HepG2 (cell line): ENCODE results near the gene PPP1R18. TPM values are rescaled to one million over a fixed set of nuclear protein-coding genes. Genes with fewer than 3 reads are reported as not detected.

Experiments used
- FOSL1 ChIP-seq: sonication (generic); formaldehyde crosslinking; IDR thresholded peaks from 2 replicates; pipeline ENCODE4 v1.9.0; 2021; ENCODE audit warnings: missing genetic modification reagents, borderline replicate concordance
- JUNB ChIP-seq: sonication (generic); formaldehyde crosslinking; IDR thresholded peaks from 2 replicates; pipeline ENCODE4 v1.8.0; 2022; ENCODE audit warnings: missing genetic modification reagents, mild to moderate bottlenecking, borderline replicate concordance
- KAT7 ChIP-seq: IDR thresholded peaks from 2 replicates; pipeline ENCODE4 v1.6.1; 2018; ENCODE audit warnings: borderline replicate concordance, missing compliant biosample characterization
- KLF11 ChIP-seq: IDR thresholded peaks from 2 replicates; pipeline ENCODE4 v1.6.1; 2016; ENCODE audit warnings: missing compliant biosample characterization
- NFE2 ChIP-seq: sonication (generic); formaldehyde crosslinking; IDR thresholded peaks from 2 replicates; pipeline ENCODE4 v1.4.0; 2020; ENCODE audit warnings: missing genetic modification reagents
- RAD51 ChIP-seq: fragments of 450-650 bp; IDR thresholded peaks from 2 replicates; pipeline ENCODE4 v1.6.1; 2016; ENCODE audit warnings: borderline replicate concordance
- STAG1 ChIP-seq: sonication (generic); formaldehyde crosslinking; IDR thresholded peaks from 2 replicates; pipeline ENCODE4 v1.4.0; 2020; ENCODE audit warnings: missing genetic modification reagents
- ZFP37 ChIP-seq: sonication (generic); formaldehyde crosslinking; IDR thresholded peaks from 2 replicates; pipeline ENCODE4 v1.4.0; 2020; ENCODE audit warnings: missing genetic modification reagents, borderline replicate concordance
- ZNF879 ChIP-seq: sonication (generic); formaldehyde crosslinking; IDR thresholded peaks from 2 replicates; pipeline ENCODE4 v1.8.1; 2023; ENCODE audit warnings: missing genetic modification reagents
- polyA plus RNA-seq, 8 experiments: library from polyadenylated mRNA; depleted of rRNA in 3 of 8; stranded (reverse) in 7 of 8; unstranded in 1 of 8; fragments of >200 nt; fragmentation: Illumina TruSeq in 4 of 8; extraction: Trizol in 4 of 8; gene quantifications; 2 replicates each; pipeline versions ENCODE4 v1.2.1 to v1.2.3, GENCODE V29; 2011 to 2016; ENCODE audit warnings: low read depth in 4 of 8, missing spikeins in 1 of 8, mixed read lengths in 1 of 8; ENCODE audit not compliant: insufficient read depth in 1 of 8
- total RNA-seq, 5 experiments: library from RNA; depleted of rRNA; stranded (reverse); fragments of >200 nt; fragmentation: Illumina TruSeq; extraction: Trizol; gene quantifications; 2 replicates each; pipeline ENCODE4 v1.2.3, GENCODE V29; 2016; ENCODE audit warnings: low read depth in 1 of 5
- TF ChIP-seq, protein P1 (sequence below): sonication (generic); formaldehyde crosslinking; IDR thresholded peaks from 2 replicates; pipeline ENCODE4 v1.4.0; 2020; ENCODE audit warnings: missing genetic modification reagents
- TF ChIP-seq, protein P2 (sequence below): sonication (generic); formaldehyde crosslinking; IDR thresholded peaks from 2 replicates; pipeline ENCODE4 v1.5.0; 2020; ENCODE audit warnings: mild to moderate bottlenecking, missing genetic modification reagents, borderline replicate concordance
- TF ChIP-seq, protein P3 (sequence below): sonication (generic); formaldehyde crosslinking; IDR thresholded peaks from 2 replicates; pipeline ENCODE4 v1.4.0; 2020; ENCODE audit warnings: low read depth, missing genetic modification reagents
- TF ChIP-seq, protein P4 (sequence below): sonication (generic); formaldehyde crosslinking; IDR thresholded peaks from 2 replicates; pipeline ENCODE4 v1.5.0; 2020; ENCODE audit warnings: missing genetic modification reagents

The PPP1R18 gene
- total and polyA plus RNA-seq, 2 of the 13 experiments (the other 11 are each of a cell fraction or from before 2014, with no cell fraction given): 4.9 to 9.2 TPM

DNA sequence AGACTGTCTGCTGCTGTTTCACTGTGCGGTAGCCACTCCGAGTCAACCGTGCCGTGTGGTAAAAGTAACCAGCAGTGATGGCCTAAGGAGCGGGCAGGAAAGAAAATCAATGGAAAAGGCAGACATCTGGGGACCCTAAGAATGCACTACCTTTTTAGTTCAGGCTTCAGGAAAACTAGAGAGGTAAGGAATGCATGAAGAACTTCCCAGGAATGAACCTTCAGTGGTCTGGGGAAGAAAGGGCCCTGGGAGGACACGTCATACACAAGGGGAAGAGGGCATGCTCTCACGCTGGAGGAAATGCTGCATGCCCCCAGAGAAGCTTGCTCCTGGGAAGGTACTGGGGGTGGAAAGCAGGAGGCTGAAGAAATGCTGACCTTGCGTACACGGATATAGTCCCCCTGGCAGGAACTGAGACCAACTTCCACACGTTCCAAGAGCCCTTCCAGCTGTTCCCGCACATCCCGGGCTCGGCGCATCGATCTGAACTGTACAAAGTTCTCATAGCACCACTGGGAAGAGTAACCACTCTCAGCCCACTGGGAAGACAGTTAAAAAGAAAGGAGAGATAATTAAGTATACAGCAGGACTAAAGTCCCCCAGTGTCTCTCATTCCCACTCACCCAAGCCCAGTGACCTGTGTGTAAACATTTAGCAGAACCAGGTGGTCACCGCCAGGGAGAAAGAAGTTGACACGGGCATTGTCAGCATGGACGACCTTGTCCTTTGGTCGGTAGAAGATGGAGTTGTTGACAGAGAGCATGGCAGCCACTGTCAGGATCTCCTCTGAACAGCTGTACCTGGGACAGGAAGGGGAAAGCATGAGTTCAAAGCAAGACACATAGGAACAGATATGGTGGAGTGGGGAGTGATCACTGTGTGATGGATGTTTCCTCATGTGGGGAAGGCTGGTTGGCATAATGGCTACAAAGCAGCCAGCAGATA lies 31.4 kb downstream of the PPP1R18 start (continued):
- TF ChIP-seq, protein P1, sequence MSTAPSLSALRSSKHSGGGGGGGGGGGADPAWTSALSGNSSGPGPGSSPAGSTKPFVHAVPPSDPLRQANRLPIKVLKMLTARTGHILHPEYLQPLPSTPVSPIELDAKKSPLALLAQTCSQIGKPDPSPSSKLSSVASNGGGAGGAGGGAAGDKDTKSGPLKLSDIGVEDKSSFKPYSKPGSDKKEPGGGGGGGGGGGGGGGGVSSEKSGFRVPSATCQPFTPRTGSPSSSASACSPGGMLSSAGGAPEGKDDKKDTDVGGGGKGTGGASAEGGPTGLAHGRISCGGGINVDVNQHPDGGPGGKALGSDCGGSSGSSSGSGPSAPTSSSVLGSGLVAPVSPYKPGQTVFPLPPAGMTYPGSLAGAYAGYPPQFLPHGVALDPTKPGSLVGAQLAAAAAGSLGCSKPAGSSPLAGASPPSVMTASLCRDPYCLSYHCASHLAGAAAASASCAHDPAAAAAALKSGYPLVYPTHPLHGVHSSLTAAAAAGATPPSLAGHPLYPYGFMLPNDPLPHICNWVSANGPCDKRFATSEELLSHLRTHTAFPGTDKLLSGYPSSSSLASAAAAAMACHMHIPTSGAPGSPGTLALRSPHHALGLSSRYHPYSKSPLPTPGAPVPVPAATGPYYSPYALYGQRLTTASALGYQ (CRISPR knock-in tag): peak; percentile 57; the same call in 1 of the 2 replicates
- TF ChIP-seq ZFP37 (CRISPR knock-in tag) (no peak), RAD51 (no peak), JUNB (0 out of 2 replicates have a peak, but pooled peaks have one; percentile 50), KAT7 (0 out of 2 replicates have a peak, but pooled peaks have one; percentile 33), FOSL1 (CRISPR knock-in tag) (no peak), KLF11 (no peak), NFE2 (CRISPR knock-in tag) (no peak), STAG1 (CRISPR knock-in tag) (no peak; the same call in 1 of the 2 replicates), ZNF879 (CRISPR knock-in tag) (no peak)
- TF ChIP-seq, protein P2, sequence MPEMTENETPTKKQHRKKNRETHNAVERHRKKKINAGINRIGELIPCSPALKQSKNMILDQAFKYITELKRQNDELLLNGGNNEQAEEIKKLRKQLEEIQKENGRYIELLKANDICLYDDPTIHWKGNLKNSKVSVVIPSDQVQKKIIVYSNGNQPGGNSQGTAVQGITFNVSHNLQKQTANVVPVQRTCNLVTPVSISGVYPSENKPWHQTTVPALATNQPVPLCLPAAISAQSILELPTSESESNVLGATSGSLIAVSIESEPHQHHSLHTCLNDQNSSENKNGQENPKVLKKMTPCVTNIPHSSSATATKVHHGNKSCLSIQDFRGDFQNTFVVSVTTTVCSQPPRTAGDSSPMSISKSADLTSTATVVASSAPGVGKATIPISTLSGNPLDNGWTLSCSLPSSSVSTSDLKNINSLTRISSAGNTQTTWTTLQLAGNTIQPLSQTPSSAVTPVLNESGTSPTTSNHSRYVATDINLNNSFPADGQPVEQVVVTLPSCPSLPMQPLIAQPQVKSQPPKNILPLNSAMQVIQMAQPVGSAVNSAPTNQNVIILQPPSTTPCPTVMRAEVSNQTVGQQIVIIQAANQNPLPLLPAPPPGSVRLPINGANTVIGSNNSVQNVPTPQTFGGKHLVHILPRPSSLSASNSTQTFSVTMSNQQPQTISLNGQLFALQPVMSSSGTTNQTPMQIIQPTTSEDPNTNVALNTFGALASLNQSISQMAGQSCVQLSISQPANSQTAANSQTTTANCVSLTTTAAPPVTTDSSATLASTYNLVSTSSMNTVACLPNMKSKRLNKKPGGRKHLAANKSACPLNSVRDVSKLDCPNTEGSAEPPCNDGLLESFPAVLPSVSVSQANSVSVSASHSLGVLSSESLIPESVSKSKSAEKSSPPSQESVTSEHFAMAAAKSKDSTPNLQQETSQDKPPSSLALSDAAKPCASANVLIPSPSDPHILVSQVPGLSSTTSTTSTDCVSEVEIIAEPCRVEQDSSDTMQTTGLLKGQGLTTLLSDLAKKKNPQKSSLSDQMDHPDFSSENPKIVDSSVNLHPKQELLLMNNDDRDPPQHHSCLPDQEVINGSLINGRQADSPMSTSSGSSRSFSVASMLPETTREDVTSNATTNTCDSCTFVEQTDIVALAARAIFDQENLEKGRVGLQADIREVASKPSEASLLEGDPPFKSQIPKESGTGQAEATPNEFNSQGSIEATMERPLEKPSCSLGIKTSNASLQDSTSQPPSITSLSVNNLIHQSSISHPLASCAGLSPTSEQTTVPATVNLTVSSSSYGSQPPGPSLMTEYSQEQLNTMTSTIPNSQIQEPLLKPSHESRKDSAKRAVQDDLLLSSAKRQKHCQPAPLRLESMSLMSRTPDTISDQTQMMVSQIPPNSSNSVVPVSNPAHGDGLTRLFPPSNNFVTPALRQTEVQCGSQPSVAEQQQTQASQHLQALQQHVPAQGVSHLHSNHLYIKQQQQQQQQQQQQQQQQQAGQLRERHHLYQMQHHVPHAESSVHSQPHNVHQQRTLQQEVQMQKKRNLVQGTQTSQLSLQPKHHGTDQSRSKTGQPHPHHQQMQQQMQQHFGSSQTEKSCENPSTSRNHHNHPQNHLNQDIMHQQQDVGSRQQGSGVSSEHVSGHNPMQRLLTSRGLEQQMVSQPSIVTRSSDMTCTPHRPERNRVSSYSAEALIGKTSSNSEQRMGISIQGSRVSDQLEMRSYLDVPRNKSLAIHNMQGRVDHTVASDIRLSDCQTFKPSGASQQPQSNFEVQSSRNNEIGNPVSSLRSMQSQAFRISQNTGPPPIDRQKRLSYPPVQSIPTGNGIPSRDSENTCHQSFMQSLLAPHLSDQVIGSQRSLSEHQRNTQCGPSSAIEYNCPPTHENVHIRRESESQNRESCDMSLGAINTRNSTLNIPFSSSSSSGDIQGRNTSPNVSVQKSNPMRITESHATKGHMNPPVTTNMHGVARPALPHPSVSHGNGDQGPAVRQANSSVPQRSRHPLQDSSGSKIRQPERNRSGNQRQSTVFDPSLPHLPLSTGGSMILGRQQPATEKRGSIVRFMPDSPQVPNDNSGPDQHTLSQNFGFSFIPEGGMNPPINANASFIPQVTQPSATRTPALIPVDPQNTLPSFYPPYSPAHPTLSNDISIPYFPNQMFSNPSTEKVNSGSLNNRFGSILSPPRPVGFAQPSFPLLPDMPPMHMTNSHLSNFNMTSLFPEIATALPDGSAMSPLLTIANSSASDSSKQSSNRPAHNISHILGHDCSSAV (CRISPR knock-in tag): no peak
- TF ChIP-seq, protein P3, sequence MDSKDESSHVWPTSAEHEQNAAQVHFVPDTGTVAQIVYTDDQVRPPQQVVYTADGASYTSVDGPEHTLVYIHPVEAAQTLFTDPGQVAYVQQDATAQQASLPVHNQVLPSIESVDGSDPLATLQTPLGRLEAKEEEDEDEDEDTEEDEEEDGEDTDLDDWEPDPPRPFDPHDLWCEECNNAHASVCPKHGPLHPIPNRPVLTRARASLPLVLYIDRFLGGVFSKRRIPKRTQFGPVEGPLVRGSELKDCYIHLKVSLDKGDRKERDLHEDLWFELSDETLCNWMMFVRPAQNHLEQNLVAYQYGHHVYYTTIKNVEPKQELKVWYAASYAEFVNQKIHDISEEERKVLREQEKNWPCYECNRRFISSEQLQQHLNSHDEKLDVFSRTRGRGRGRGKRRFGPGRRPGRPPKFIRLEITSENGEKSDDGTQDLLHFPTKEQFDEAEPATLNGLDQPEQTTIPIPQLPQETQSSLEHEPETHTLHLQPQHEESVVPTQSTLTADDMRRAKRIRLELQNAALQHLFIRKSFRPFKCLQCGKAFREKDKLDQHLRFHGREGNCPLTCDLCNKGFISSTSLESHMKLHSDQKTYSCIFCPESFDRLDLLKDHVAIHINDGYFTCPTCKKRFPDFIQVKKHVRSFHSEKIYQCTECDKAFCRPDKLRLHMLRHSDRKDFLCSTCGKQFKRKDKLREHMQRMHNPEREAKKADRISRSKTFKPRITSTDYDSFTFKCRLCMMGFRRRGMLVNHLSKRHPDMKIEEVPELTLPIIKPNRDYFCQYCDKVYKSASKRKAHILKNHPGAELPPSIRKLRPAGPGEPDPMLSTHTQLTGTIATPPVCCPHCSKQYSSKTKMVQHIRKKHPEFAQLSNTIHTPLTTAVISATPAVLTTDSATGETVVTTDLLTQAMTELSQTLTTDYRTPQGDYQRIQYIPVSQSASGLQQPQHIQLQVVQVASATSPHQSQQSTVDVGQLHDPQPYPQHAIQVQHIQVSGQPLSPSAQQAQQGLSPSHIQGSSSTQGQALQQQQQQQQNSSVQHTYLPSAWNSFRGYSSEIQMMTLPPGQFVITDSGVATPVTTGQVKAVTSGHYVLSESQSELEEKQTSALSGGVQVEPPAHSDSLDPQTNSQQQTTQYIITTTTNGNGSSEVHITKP (CRISPR knock-in tag): peak; percentile 86
- TF ChIP-seq, protein P4, sequence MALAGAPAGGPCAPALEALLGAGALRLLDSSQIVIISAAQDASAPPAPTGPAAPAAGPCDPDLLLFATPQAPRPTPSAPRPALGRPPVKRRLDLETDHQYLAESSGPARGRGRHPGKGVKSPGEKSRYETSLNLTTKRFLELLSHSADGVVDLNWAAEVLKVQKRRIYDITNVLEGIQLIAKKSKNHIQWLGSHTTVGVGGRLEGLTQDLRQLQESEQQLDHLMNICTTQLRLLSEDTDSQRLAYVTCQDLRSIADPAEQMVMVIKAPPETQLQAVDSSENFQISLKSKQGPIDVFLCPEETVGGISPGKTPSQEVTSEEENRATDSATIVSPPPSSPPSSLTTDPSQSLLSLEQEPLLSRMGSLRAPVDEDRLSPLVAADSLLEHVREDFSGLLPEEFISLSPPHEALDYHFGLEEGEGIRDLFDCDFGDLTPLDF (CRISPR knock-in tag): no peak
